Lower leg skin (tissue), 3 donors: ENCODE data around the gene BIRC7.

Source experiments
- CTCF ChIP-seq, 3 donors: fragments of 450-650 bp; IDR thresholded peaks; one replicate each; pipeline ENCODE4 v1.5.1; 2016; ENCODE audit warnings: antibody characterized with exemption in 3 of 3, mild to moderate bottlenecking in 3 of 3, moderate library complexity in 2 of 3
- POLR2A ChIP-seq, 2 donors: fragments of 450-650 bp; IDR thresholded peaks; one replicate each; pipeline ENCODE4 v1.6.1; 2016 to 2017; ENCODE audit warnings: antibody characterized with exemption in 2 of 2, mild to moderate bottlenecking in 1 of 2, moderate library complexity in 1 of 2

- TF ChIP-seq POLR2A (IDR thresholded peaks at IDR 0.05) (no peak), CTCF (IDR thresholded peaks at IDR 0.05) (no peak)
Observed at GRCh38 chr20:63240004-63240403, 4.3 kb downstream of the BIRC7 start.
